NCI-H2107 treated with DMSO at 0.1 percent for 48 hours (cell line): ENCODE results near the gene MLLT3.
"Not testable (repeated sequence)": the region's sequence is repeated elsewhere in the genome, so short reads cannot be mapped to it uniquely, and the experiment has no call there.

Experiments used
- DNase-seq: peaks from one replicate; lab custom pipeline; 2025; ENCODE audit not compliant: unreplicated experiment; lab: John Stamatoyannopoulos, UW

The MLLT3 gene

GRCh38 chr9:20622330-20623020 lies at the start of gene MLLT3:
Gene MLLT3 (minus strand): TSS chr9:20622499.
- peak; percentile 82 for DNase-seq

GRCh38 chr9:20671635-20672034 lies 49.3 kb upstream of the MLLT3 start:
- no peak for DNase-seq

GRCh38 chr9:20670395-20670794 lies 48.1 kb upstream of the MLLT3 start:
- DNase-seq, result no peak

GRCh38 chr9:20664501-20664900 lies 42.2 kb upstream of the MLLT3 start:
- DNase-seq, result no peak

GRCh38 chr9:20663133-20663532 lies 40.8 kb upstream of the MLLT3 start:
- DNase-seq, result no peak

- DNase-seq, result no peak
Observed at GRCh38 chr9:20662156-20662555, 39.9 kb upstream of the MLLT3 start.

GRCh38 chr9:20659474-20659967 lies 37.2 kb upstream of the MLLT3 start:
- no peak for DNase-seq

GRCh38 chr9:20658677-20659473 lies 36.6 kb upstream of the MLLT3 start:
- DNase-seq, result no peak

- DNase-seq, result not testable (repeated sequence)
Observed at GRCh38 chr9:20658246-20658667, 36.0 kb upstream of the MLLT3 start.

- DNase-seq, result no peak
Observed at GRCh38 chr9:20651939-20652338, 29.6 kb upstream of the MLLT3 start.

GRCh38 chr9:20650750-20651299 lies 28.5 kb upstream of the MLLT3 start:
- DNase-seq, result no peak

GRCh38 chr9:20650313-20650712 lies 28.0 kb upstream of the MLLT3 start:
- DNase-seq, result no peak

GRCh38 chr9:20649381-20649780 lies 27.1 kb upstream of the MLLT3 start:
- DNase-seq, result no peak

- DNase-seq, result no peak
Observed at GRCh38 chr9:20646656-20647055, 24.4 kb upstream of the MLLT3 start.

- no peak for DNase-seq
Observed at GRCh38 chr9:20643660-20644059, 21.4 kb upstream of the MLLT3 start.

- DNase-seq, result no peak
Observed at GRCh38 chr9:20642045-20642444, 19.7 kb upstream of the MLLT3 start.

- peak; percentile 76 for DNase-seq
Observed at GRCh38 chr9:20640331-20641187, 18.3 kb upstream of the MLLT3 start.

GRCh38 chr9:20636888-20637440 lies 14.7 kb upstream of the MLLT3 start:
- no peak for DNase-seq

GRCh38 chr9:20634895-20635294 lies 12.6 kb upstream of the MLLT3 start:
- no peak for DNase-seq

GRCh38 chr9:20632705-20633104 lies 10.4 kb upstream of the MLLT3 start:
- DNase-seq, result no peak
